SH-SY5Y (cell line): Measurements from ENCODE around the gene TMEM74B.

Source experiments
- GATA2 ChIP-seq: IDR thresholded peaks from 2 replicates; pipeline ENCODE4 v1.6.1; 2011; ENCODE audit warnings: mild to moderate bottlenecking, low read depth, low read length
- GATA3 ChIP-seq: IDR thresholded peaks from 2 replicates; pipeline ENCODE4 v1.6.1; 2011; ENCODE audit warnings: low read depth, mild to moderate bottlenecking, low read length, moderate library complexity

- no peak for TF ChIP-seq GATA2
- TF ChIP-seq GATA3 = no peak
Measured at GRCh38 chr20:1191299-1191698, 6.5 kb upstream of the TMEM74B start.
